GM23248 (cell line): ENCODE data around the gene PON3. TPM values are rescaled to one million over a fixed set of nuclear protein-coding genes. Genes with fewer than 3 reads are reported as not detected.

Experiments
- DNase-seq: peaks from one replicate; pipeline ENCODE4 v3.0.0-alpha.2; 2015
- H2AFZ ChIP-seq: fragments of 200-600 bp; sonication (generic); 2 replicates; pipeline ENCODE4 v1.6.1; 2016; ENCODE audit warnings: antibody characterized with exemption
- H3F3A ChIP-seq: fragments of 200-600 bp; sonication (generic); 2 replicates; pipeline ENCODE4 v1.6.1; 2016; ENCODE audit warnings: mild to moderate bottlenecking, antibody characterized with exemption, mixed run types; ENCODE audit not compliant: insufficient read depth
- H3K27ac ChIP-seq: fragments of 200-600 bp; sonication (generic); 2 replicates; pipeline ENCODE4 v1.5.1; 2016; ENCODE audit warnings: mild to moderate bottlenecking
- H3K27me3 ChIP-seq: fragments of 200-600 bp; sonication (generic); replicated peaks from 2 replicates; pipeline ENCODE4 v1.6.1; 2016; ENCODE audit warnings: mild to moderate bottlenecking; ENCODE audit not compliant: insufficient read depth
- H3K36me3 ChIP-seq: fragments of 200-600 bp; sonication (generic); 2 replicates; pipeline ENCODE4 v1.6.1; 2016; ENCODE audit warnings: low read depth, mild to moderate bottlenecking
- H3K4me1 ChIP-seq: fragments of 200-600 bp; sonication (generic); 2 replicates; pipeline ENCODE4 v1.6.1; 2016; ENCODE audit warnings: mild to moderate bottlenecking; ENCODE audit not compliant: insufficient read depth
- H3K4me2 ChIP-seq: fragments of 200-600 bp; sonication (generic); one replicate; pipeline ENCODE4 v1.6.1; 2016; ENCODE audit warnings: mild to moderate bottlenecking; ENCODE audit not compliant: unreplicated experiment
- H3K4me3 ChIP-seq: fragments of 200-600 bp; sonication (generic); 2 replicates; pipeline ENCODE4 v1.5.1; 2016; ENCODE audit warnings: mild to moderate bottlenecking
- H3K79me2 ChIP-seq: fragments of 200-600 bp; sonication (generic); 2 replicates; pipeline ENCODE4 v1.6.1; 2016; ENCODE audit warnings: mild to moderate bottlenecking; ENCODE audit not compliant: insufficient read depth
- H3K9ac ChIP-seq: fragments of 200-600 bp; sonication (generic); 2 replicates; pipeline ENCODE4 v1.6.1; 2016; ENCODE audit warnings: mild to moderate bottlenecking
- H3K9me2 ChIP-seq: fragments of 200-600 bp; sonication (generic); 2 replicates; pipeline ENCODE4 v1.6.1; 2016; ENCODE audit warnings: mixed run types, mild to moderate bottlenecking, moderate library complexity; ENCODE audit not compliant: insufficient read depth
- H3K9me3 ChIP-seq: fragments of 200-600 bp; sonication (generic); one replicate; pipeline ENCODE4 v1.6.1; 2017; ENCODE audit warnings: low read depth
- H4K20me1 ChIP-seq: fragments of 200-600 bp; sonication (generic); 2 replicates; pipeline ENCODE4 v1.6.0; 2016; ENCODE audit not compliant: insufficient read depth
- EZH2 ChIP-seq: fragments of 200-600 bp; sonication (generic); IDR thresholded peaks from 2 replicates; pipeline ENCODE4 v1.6.1; 2018; ENCODE audit warnings: antibody characterized with exemption, mild to moderate bottlenecking; ENCODE audit not compliant: insufficient read depth, poor library complexity, severe bottlenecking
- EZH2phosphoT487 ChIP-seq: fragments of 200-600 bp; sonication (generic); IDR thresholded peaks from 2 replicates; pipeline ENCODE4 v1.6.1; 2018; ENCODE audit warnings: antibody characterized with exemption, moderate library complexity, mild to moderate bottlenecking, low read depth; ENCODE audit not compliant: insufficient read depth
- WGBS, 2 experiments: methylation state at CpG; one replicate each; pipeline ENCODE4 v1.1.6; 2015 to 2017; ENCODE audit warnings: low lambda C conversion rate in 2 of 2, low coverage in 1 of 2; ENCODE audit errors: missing lambda C conversion rate in 2 of 2; 5-methylcytosine and 5-hydroxymethylcytosine counted together
- in situ Hi-C: fragments of 300-500 bp; cut with MboI; formaldehyde crosslinking; loops from 2 replicates; pipeline ENCODE4 v1.15.0; 2020
- polyA plus RNA-seq: library from polyadenylated mRNA; unstranded; fragments of >200 nt; fragmentation: Nextera tagmentation; extraction: Ambion mirVana; gene quantifications from 2 replicates; pipeline ENCODE4 v1.2.1, GENCODE V29; 2016
- total RNA-seq: library from RNA; depleted of rRNA; stranded (reverse); fragments of >200 nt; shearing (Covaris generic); gene quantifications from 2 replicates; pipeline ENCODE4 v1.2.3, GENCODE V29; 2014

PON3 gene
- total and polyA plus RNA-seq, 2 experiments from 2014 or later: not detected

GRCh38 chr7:95338832-95339231 lies 57.3 kb downstream of the PON3 start:
- in situ Hi-C loops: no loop called here
- no peaks in the 10 kb centered on the region for H3K36me3 ChIP-seq
- H3K4me1 ChIP-seq: peaks cover 21% of the 10 kb centered on the region
- no peaks in the 10 kb centered on the region for H3K9me3 ChIP-seq
- no peak overlapping the region for H3K4me3 ChIP-seq
- peaks cover 28% of the 10 kb centered on the region for H3F3A ChIP-seq
- H4K20me1 ChIP-seq: no peaks in the 10 kb centered on the region
- H3K9ac ChIP-seq: no peak overlapping the region
- DNase-seq: no peak
- no peaks in the 10 kb centered on the region for H3K79me2 ChIP-seq
- no peak overlapping the region for H3K27ac ChIP-seq
- H2AFZ ChIP-seq: no peak overlapping the region
- TF ChIP-seq EZH2phosphoT487: no peak
- no peak for TF ChIP-seq EZH2
- no peaks in the 10 kb centered on the region for H3K27me3 ChIP-seq
- H3K9me2 ChIP-seq: no peaks in the 10 kb centered on the region
- H3K4me2 ChIP-seq: no peak overlapping the region
- 57 to 66% methylated on average over 3 of the region's 3 CpGs for WGBS, 2 experiments

DNA sequence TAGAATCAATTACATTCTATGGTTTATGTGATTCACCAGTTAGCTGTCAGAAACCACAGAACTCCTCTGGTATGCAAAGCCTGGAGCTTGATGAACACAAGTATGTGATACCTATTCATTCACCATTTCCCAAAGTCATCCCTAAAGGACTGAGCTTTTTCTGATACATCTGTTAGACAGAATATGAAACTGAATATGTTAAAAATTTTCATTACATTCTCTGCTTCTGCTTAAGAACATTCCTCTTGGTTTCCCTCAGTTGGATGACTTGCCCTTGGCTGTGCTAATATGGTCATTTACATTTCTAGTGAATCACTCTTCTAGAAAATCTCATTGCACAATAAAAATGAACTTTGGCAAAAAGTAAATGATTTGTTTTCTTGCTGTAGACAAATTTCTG lies 61.1 kb downstream of the PON3 start:
- Histone ChIP-seq H3K79me2 (no peaks in the 10 kb centered on the region), H3K4me2 (peak overlapping the region; percentile 69), H3K9me3 (no peaks in the 10 kb centered on the region), H3K4me1 (peaks cover 31% of the 10 kb centered on the region), H3K9ac (no peak overlapping the region), H3K9me2 (no peaks in the 10 kb centered on the region), H3K27me3 (no peaks in the 10 kb centered on the region), H3K27ac (peak overlapping the region; percentile 41), H3F3A (peaks cover 34% of the 10 kb centered on the region), H3K4me3 (peak overlapping the region; percentile 19), H3K36me3 (no peaks in the 10 kb centered on the region), H4K20me1 (no peaks in the 10 kb centered on the region), H2AFZ (no peak overlapping the region)
- TF ChIP-seq EZH2phosphoT487 (no peak), EZH2 (no peak)
- in situ Hi-C loops: no loop called here
- DNase-seq: peak; percentile 82

- Histone ChIP-seq H4K20me1 (no peaks in the 10 kb centered on the region), H3F3A (peaks cover 37% of the 10 kb centered on the region), H3K79me2 (no peaks in the 10 kb centered on the region), H3K36me3 (no peaks in the 10 kb centered on the region), H3K27ac (peak overlapping the region; percentile 41; the same call in 1 of the 2 replicates), H3K4me3 (no peak overlapping the region), H3K27me3 (no peaks in the 10 kb centered on the region), H3K9ac (no peak overlapping the region), H3K4me2 (peak overlapping the region; percentile 69), H3K9me3 (no peaks in the 10 kb centered on the region), H2AFZ (no peak overlapping the region), H3K9me2 (no peaks in the 10 kb centered on the region), H3K4me1 (peaks cover 35% of the 10 kb centered on the region)
- TF ChIP-seq EZH2 (no peak), EZH2phosphoT487 (no peak)
- DNase-seq: peak; percentile 25
- in situ Hi-C loops: no loop called here
Observed at GRCh38 chr7:95334447-95334846, 61.7 kb downstream of the PON3 start.

DNA sequence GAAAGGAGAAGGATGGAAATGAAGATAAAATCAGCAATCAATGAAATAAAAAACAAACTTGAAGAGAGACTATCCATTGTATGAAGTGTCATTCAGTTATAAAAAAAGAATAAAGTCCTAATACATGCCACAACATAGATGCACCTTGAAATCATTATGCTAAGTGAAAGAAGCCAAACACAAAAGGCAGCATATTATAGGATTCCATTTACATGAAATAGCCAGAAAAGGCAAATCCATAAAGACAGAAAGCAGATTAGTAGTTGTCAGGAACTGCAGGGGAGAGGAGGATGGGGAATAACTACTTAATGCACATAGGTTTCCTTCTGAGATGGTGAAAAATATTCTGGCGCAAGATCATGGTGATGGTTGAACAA lies 65.2 kb downstream of the PON3 start:
- Histone ChIP-seq H3K79me2 (no peaks in the 10 kb centered on the region), H4K20me1 (no peaks in the 10 kb centered on the region), H3F3A (peaks cover 30% of the 10 kb centered on the region), H3K9ac (no peak overlapping the region), H3K4me2 (peak overlapping the region; percentile 66), H3K4me3 (peak overlapping the region; percentile 57), H3K27ac (no peak overlapping the region), H3K9me2 (no peaks in the 10 kb centered on the region), H3K36me3 (no peaks in the 10 kb centered on the region), H3K9me3 (no peaks in the 10 kb centered on the region), H3K27me3 (no peaks in the 10 kb centered on the region), H2AFZ (peak overlapping the region; percentile 69), H3K4me1 (peaks cover 33% of the 10 kb centered on the region)
- WGBS, 2 experiments: 95 to 100% methylated on average over 1 of the region's 1 CpG
- TF ChIP-seq EZH2 (no peak), EZH2phosphoT487 (no peak)
- in situ Hi-C loops: no loop called here
- no peak for DNase-seq
